Measurements from ENCODE around the gene EFNA5. TPM values are rescaled to one million over a fixed set of nuclear protein-coding genes. Genes with fewer than 3 reads are reported as not detected.

The EFNA5 gene
- total RNA-seq, 1 donor from 2014 or later, result 38.9 TPM

- peaks cover 2% of the 10 kb centered on the region for H3K36me3 Mint-ChIP-seq (ENCODE audit: low read depth)
- no peak overlapping the region for H3K27ac Mint-ChIP-seq (ENCODE audit: unreplicated experiment)
- no peak for TF ChIP-seq CTCF (IDR thresholded peaks at IDR 0.05)
- H3K4me3 Mint-ChIP-seq (ENCODE audit: unreplicated experiment), result no peak overlapping the region
- H3K9me3 Mint-ChIP-seq (ENCODE audit: low read depth), result no peaks in the 10 kb centered on the region
- no peaks in the 10 kb centered on the region for H3K27me3 Mint-ChIP-seq (ENCODE audit: low read depth)
- DNase-seq (ENCODE audit: low spot score), result no peak
- peaks cover 23% of the 10 kb centered on the region for H3K4me1 Mint-ChIP-seq (ENCODE audit: low read depth)
These were observed 266.0 kb downstream of the EFNA5 start for GRCh38 chr5:107404595-107405374.

- no peak for TF ChIP-seq CTCF (IDR thresholded peaks at IDR 0.05)
- H3K27ac Mint-ChIP-seq (ENCODE audit: unreplicated experiment), result peak overlapping the region; percentile 80
- peaks cover 2% of the 10 kb centered on the region for H3K36me3 Mint-ChIP-seq (ENCODE audit: low read depth)
- no peaks in the 10 kb centered on the region for H3K27me3 Mint-ChIP-seq (ENCODE audit: low read depth)
- H3K9me3 Mint-ChIP-seq (ENCODE audit: low read depth), result no peaks in the 10 kb centered on the region
- no peak overlapping the region for H3K4me3 Mint-ChIP-seq (ENCODE audit: unreplicated experiment)
- no peak for DNase-seq (ENCODE audit: low spot score)
- H3K4me1 Mint-ChIP-seq (ENCODE audit: low read depth), result peaks cover 19% of the 10 kb centered on the region
These were observed 267.3 kb downstream of the EFNA5 start for GRCh38 chr5:107403228-107403953.

DNA sequence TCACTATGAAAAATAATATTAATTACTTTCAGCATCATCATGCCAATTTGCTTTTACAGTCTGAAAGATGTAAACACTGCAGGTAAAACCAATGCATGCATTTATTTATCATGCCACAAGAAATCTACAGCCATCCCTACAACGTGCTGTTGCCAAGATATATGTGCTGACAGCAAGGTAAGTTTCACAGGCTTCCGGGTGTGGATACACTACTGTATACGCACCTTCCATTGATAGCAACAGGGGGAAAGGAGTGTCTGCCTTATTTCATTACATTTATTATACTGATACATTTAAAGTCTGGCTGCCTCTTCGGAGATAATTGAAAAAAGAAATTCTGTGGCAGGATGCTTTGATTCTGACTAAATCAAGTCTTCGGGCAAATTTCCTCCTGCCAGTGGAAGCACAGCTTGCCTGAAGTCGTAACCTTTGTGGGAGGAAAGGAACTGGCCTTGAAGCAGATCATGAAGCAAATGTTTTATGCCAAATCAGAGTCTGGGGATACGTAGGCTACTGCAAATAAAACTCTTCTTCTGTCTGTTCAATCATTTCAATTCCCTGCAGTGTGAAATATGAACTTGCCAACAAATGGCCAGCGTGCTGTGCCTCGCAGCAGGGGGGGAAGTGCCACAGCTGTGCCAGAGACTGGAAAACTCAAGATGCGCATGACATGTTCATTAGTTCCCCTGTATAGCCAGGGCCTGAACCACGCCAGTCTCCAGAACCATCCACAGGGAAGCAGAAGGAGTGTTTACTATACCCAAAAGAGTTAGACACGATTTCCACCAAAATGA lies 268.1 kb downstream of the EFNA5 start:
- Mint-ChIP-seq H3K27ac (ENCODE audit: unreplicated experiment) (peak overlapping the region; percentile 80), H3K9me3 (ENCODE audit: low read depth) (no peaks in the 10 kb centered on the region), H3K27me3 (ENCODE audit: low read depth) (no peaks in the 10 kb centered on the region), H3K36me3 (ENCODE audit: low read depth) (peaks cover 2% of the 10 kb centered on the region), H3K4me1 (ENCODE audit: low read depth) (peaks cover 18% of the 10 kb centered on the region), H3K4me3 (ENCODE audit: unreplicated experiment) (peak overlapping the region; percentile 27)
- DNase-seq (ENCODE audit: low spot score), result no peak
- TF ChIP-seq CTCF (IDR thresholded peaks at IDR 0.05), result no peak

GRCh38 chr5:107401470-107402122 lies 269.1 kb downstream of the EFNA5 start:
- no peak for TF ChIP-seq CTCF (IDR thresholded peaks at IDR 0.05)
- Mint-ChIP-seq H3K4me1 (ENCODE audit: low read depth) (peaks cover 19% of the 10 kb centered on the region), H3K27ac (ENCODE audit: unreplicated experiment) (no peak overlapping the region), H3K36me3 (ENCODE audit: low read depth) (peaks cover 2% of the 10 kb centered on the region), H3K4me3 (ENCODE audit: unreplicated experiment) (no peak overlapping the region), H3K9me3 (ENCODE audit: low read depth) (no peaks in the 10 kb centered on the region), H3K27me3 (ENCODE audit: low read depth) (no peaks in the 10 kb centered on the region)
- no peak for DNase-seq (ENCODE audit: low spot score)
